NB4 (cell line): ENCODE measurements around the gene CEP290.

ENCODE experiments used
- MAX ChIP-seq: IDR thresholded peaks from 2 replicates; pipeline ENCODE4 v1.6.1; 2011; ENCODE audit warnings: low read depth, low read length
- MYC ChIP-seq: IDR thresholded peaks from 2 replicates; pipeline ENCODE4 v1.6.1; 2011; ENCODE audit warnings: low read depth, low read length
- POLR2A ChIP-seq: IDR thresholded peaks from 2 replicates; pipeline ENCODE4 v1.6.1; 2011; ENCODE audit warnings: mild to moderate bottlenecking; ENCODE audit not compliant: insufficient read length; ENCODE audit errors: extremely low read depth
- TF ChIP-seq, protein P1 (sequence below): IDR thresholded peaks from one replicate; pipeline ENCODE4 v1.5.1; 2012; ENCODE audit warnings: low read depth, low read length

DNA sequence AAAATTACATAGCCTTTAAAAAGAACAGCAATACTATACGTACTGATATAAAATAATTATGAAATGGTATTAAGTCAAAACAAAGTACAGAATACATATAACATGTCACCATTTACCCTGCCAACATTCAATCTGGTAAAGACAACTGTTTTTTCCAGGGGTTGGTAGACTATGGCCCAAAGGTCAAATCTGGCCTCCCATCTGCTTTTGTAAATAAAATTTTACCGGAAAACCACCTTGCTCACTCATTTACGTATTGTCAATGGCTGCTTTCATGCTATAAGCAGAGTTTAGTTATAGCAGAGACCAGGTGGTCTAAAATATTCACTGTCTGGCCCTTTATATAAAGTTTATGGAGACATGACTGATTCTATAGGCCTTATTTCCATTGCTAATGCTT, 14.0 kb downstream of the CEP290 start:
- TF ChIP-seq, protein P1, sequence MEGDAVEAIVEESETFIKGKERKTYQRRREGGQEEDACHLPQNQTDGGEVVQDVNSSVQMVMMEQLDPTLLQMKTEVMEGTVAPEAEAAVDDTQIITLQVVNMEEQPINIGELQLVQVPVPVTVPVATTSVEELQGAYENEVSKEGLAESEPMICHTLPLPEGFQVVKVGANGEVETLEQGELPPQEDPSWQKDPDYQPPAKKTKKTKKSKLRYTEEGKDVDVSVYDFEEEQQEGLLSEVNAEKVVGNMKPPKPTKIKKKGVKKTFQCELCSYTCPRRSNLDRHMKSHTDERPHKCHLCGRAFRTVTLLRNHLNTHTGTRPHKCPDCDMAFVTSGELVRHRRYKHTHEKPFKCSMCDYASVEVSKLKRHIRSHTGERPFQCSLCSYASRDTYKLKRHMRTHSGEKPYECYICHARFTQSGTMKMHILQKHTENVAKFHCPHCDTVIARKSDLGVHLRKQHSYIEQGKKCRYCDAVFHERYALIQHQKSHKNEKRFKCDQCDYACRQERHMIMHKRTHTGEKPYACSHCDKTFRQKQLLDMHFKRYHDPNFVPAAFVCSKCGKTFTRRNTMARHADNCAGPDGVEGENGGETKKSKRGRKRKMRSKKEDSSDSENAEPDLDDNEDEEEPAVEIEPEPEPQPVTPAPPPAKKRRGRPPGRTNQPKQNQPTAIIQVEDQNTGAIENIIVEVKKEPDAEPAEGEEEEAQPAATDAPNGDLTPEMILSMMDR = no peak
- TF ChIP-seq MAX (no peak), POLR2A (no peak), MYC (no peak)
